GM18526 (cell line): Measurements from ENCODE around the gene PRKCE.

Experiments used
- POLR2A ChIP-seq: IDR thresholded peaks from 3 replicates; pipeline ENCODE4 v1.6.1; 2011; ENCODE audit not compliant: insufficient read length; ENCODE audit errors: extremely low read depth

Gene PRKCE

DNA sequence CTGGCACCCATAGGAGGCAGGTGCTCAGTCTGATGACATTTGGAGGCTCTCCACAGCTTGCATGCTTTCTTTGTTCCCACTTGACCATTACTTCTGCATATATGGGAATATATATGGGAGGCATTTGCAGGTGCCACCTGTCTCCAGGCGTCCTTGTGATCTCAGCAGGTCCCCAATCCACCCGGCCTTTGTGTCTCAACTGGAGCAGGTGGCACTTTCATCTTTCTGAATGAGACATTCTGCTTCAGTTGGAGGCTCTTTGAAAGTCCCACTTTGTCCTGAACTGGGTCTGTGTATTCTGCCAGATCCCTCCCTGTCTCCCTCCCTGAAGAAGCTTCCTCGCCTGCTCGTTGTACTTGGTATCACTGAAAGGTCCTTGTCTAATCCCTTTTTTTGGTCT lies 327.6 kb downstream of the PRKCE start:
- no peak for TF ChIP-seq POLR2A

DNA sequence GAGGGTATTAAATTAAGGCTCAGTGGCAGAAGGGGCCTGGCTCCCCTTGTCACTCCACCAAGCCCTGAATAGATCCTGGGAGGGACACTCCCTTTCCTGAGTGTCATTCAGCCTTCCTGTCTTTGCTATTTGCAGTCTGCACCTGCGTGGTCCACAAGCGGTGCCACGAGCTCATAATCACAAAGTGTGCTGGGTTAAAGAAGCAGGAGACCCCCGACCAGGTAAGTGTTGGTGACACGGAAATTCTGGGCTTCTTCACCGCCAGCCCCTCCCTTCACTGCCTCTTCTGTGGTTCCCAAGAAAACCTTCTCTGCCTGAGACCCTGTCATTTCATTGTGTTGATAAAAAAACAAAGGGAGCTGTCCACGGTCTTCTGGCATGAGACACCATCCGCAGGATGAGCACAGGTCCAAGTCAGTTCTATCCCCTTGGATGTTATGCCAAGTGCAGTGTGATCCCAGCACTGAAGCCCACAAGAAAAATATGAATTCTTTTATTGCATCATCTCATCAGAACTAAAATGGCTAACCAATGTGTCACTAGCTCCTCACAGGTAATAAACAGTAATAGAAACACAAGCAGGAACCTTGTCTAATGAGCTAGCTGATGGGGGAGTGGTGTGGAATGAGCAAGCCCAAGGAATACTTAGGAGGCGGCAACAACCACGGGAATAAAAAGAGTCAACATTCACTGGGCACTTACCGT lies 328.8 kb downstream of the PRKCE start:
- no peak for TF ChIP-seq POLR2A

DNA sequence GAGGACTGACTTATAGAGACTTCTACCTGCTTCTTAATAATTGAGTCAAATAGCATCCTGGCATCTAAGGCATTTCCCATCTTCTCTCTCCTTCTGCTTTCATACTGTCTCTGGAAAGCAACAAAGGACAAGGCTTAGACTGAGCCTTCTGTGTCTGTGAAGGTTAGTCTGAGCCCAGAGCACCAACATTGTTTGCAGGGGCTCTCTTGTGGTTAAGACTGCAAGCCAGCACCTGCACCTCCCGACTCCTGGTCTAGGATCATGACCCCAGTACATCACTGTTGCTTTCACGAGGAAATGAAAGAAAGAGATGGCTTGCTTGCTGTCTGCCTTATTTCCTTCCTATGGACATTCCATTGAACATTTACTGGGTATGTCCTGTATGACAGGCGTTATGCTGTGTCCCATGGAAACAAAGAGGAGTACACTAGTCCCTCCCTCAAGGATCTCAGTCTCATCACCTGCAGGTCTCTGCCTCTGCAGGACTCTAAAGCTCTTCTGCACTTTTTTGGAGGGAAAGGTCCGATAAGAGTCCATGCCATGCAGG lies 330.0 kb downstream of the PRKCE start:
- TF ChIP-seq POLR2A, result no peak

DNA sequence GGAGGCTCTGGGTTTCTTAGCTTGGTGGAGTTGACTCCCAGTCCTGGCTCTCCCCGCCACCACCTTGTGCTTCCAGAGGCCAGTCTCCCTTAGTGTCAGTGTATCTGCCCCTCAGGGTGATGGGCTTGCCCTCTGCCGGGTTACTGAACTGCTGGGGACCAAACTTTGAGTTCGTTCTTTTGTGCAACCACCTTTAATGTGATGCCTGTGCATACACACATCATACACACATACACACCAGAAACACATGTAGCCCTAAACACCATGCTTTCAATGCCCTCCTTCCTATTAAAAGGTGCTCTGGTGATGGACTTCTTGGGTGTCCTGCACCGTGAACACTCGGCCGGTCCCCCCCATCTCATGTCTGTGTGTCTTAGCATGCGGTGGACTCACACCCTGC lies 330.6 kb downstream of the PRKCE start:
- no peak for TF ChIP-seq POLR2A

DNA sequence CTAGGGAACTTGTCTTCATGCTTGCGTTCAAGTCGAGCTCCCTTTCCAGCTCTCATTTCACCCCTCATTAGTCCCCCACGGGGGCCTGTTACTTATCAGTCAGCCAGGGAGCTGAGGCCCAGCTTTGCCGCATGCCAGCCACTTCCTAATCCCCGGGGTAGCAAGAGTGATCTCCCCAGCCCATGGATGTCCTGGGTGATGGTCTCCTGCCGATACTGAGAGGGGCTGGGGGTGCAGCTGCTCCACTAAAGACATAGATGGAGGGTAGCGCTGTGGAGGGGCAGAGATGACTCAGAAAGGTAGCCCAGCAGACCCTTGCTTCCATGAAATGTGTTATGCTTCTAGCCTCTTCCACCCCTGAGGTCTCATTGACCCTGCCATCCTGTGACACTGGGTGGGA lies 331.7 kb downstream of the PRKCE start:
- TF ChIP-seq POLR2A, result no peak

DNA sequence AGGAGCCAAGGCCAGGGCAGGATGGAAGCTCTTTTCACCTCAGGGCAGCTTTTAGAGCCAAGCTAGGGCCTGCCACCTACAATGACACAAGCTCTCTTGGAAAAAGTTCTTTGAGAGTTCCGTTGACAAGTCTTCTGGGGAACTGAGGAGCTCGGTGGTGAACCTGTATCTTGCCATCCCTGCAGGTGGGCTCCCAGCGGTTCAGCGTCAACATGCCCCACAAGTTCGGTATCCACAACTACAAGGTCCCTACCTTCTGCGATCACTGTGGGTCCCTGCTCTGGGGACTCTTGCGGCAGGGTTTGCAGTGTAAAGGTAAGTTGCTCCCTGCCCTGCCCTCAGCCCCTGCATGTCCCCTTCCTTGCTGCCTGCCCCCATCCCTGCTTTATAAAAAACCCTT lies 332.9 kb downstream of the PRKCE start:
- TF ChIP-seq POLR2A, result no peak

DNA sequence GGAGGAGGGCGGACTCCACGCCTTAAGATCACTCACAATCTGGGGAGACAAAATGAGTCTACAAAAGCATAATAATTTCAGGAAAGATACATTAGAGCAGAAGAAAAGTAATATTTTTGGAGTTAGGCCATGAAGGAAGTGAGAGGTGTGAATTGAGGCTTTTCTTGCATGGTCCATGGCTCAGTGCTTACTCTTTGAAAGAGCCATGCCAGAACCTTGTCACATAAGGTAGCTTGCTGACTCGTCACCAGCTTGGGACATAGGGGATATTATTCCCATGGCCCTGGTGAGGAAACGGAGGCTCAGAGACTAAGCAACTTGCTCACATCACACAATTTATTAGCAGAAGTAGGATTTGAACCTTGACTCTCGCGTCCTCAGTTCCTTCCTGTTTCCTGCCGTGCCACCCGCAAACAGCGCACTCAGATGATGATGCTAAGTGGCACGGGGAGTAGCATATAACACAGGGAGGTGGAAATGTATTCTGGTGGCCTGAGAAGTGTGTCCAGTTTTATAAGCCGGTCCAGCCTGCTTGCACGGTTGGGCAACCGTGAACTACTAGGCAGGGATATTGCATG lies 333.5 kb downstream of the PRKCE start:
- TF ChIP-seq POLR2A, result no peak

DNA sequence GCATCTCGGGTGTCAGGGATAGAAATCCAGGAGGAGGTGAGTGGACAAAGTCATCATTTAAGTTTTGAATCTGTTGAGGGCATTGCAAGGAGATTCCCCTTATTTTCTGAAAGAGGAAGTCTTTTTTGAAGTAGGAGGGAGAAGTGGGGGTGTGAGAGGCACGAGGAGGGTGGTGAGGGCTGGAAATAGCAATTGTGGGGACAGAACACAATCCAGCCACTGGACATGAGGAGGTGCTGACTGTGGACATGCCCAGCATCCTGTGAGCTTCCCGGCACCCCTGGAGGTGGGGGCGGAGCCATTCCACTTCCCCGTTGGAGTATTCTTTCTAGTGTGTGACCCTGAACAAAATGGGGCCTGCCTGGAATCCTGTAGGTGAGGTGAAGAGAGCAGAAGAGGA lies 335.0 kb downstream of the PRKCE start:
- TF ChIP-seq POLR2A, result no peak

DNA sequence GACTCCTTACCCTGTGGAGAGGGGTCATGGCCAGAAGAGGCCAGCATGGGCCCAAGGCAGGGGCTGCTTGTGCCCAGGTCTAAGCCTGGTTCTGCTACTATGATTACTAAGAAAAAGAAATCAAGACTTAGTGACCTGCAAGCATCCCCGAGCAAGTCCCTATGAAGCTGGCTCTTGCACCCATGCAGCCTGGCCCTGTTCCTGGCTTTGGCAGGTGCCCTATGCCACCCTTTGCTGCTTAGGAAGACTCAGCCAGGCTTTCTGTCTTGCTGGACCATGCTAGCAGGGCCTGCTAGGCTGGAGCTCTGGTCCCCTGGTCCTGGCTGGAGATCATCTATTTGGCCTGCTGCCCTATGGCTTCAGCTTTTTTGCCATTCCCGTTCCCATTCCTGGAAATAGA lies 336.4 kb downstream of the PRKCE start:
- no peak for TF ChIP-seq POLR2A

DNA sequence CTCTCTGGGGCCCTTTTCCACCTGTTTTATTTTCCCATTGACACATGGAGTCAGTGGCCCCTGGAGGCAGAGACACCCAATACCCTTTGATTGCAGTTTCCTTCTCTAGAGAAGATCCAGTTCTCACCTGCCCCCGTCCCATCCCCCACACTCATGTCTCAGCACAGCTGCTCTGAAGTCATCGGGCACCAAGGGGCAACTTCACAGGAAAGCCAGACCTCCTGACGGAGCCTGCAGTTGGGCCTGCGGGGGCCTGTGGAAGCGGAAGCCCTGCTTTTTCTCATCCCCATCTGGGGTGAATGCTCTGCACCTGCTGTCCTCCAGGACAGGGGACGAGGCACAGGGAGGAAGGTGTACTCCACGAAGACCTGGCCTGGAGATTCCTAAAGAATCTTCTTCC lies 337.4 kb downstream of the PRKCE start:
- TF ChIP-seq POLR2A, result no peak

DNA sequence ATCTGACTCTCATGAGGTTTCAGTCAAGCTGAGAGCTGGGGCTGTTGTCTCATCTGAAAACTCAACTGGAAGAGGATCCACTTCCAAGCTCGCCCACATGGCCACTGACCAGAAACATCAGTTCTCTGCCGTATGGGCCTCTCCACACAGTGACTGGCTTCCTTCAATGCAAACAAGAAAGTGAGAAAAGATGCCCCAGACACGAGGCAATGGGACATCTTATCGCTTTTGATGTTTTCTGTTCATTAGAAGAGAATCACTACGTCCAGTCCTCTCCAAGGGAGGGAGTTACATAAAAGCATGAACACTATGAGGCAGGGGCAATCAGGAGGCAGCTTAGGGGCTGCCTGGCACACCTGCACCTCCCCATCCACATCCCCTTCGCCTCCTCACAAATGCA lies 338.7 kb downstream of the PRKCE start:
- no peak for TF ChIP-seq POLR2A

DNA sequence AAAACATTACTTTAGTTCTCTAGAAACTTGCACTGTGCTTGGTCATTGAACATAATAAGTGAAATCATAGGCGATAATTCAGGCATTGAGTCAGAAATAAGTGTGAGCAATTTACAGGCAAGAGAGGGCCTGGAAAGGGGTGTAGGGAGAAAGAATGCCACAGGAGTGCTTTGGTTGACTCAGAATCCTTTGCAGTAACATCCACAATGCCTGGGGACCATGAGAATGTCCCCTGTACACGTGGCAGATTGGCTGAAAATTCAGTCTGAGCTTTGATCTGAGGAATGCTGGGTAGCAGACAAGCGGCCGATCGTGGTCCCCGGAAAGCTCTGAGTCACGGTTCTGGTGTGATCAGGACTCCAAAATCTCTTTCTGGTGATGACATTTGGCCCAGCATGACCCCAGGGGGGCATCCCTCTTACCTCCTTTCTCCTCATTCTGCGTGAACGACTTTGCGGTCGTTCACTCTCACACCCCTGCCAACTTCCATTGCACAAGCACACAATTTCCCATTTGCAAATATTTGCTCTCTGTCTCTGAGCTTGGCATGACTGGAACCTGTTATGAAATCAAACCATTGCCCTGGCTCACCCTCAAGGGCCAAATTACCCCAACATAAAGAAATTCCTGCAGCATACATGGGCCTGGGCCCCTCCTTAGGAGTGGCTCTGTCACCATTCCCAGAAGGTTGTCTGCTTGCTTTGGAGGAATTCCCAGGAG lies 340.7 kb downstream of the PRKCE start:
- no peak for TF ChIP-seq POLR2A

DNA sequence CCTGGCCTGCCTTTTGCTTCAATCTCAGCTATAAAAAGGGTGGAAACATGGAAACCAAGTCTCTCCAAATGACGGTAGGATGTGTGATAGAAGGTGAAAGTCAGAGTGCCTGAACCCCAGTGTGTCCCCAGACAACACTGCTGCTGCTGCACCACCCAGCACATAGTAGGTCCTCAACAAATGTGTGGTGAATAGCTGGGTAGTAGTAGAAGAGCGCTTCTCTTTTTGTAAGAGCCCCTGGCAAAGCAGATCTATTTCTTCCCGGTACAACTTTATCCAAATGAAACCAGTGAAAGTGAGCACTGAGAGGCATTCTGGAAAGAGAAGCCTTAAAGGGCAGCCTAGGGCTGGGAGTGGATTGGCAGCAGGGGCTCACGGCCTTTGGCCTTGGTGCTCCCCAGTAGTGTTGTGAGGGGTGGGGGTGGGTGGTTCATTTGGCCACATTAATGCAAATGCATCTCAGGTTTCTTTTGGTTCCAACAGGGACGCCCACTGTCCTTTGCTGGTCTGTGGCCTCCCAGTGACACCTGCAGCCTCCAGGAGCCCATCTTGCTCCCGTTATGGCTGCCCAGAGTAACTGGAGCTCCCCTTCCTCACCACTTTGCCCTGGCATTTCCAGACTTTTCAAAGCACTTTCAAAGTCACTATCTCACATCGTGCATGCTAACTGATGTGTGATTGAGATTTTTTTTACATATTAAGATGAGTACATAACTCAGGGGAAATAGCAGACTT lies 341.4 kb downstream of the PRKCE start:
- TF ChIP-seq POLR2A, result no peak

DNA sequence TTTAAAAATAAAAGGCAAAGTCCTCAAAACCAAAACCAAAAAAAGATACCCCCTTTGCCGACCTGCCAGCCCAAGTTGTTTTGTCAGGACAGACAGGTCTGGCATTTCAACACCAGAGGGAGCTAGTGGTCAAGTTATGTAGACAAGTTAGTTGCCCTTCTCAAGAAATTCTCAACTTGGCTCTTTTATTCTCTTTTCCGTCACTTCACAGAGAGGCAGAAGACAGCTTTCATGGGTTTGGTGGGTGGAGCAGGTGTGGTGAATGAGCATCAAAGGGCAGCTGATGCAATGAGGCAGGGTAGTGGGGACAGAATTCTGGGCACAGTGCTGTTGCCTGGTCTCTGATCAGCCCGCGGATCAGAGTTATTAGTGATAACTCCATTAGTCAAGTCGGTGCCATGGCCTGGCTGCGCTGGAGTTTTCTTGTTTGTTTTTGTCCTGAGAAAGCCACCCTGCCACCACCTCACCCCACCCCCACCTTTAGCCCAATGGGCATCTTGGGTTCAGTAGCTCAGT lies 342.1 kb downstream of the PRKCE start:
- no peak for TF ChIP-seq POLR2A

DNA sequence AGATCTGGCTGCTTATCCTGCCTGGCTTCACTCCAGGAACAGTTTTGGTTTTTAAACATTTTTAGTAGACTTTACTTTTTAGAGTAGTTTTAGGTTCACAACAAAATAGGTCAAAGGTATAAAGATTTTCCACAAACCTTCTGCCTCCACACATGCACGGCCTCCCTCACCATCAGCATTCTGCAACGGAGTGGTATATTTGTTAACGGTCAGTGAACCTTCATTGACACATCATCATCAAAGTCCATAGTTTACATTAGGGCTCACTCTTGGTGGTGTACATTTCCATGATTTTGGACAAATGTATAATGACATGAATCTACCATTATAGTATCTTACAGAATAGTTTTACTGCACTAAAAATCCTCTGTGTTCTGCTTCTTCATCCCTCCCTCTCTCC lies 342.6 kb downstream of the PRKCE start:
- no peak for TF ChIP-seq POLR2A
